GM19238 (cell line): Measurements from ENCODE around the gene GABRD.

Source experiments
- DNase-seq: peaks from one replicate; pipeline ENCODE4 v3.0.0; 2011; ENCODE audit warnings: low spot score; ENCODE audit not compliant: insufficient read length

The GABRD gene

DNA sequence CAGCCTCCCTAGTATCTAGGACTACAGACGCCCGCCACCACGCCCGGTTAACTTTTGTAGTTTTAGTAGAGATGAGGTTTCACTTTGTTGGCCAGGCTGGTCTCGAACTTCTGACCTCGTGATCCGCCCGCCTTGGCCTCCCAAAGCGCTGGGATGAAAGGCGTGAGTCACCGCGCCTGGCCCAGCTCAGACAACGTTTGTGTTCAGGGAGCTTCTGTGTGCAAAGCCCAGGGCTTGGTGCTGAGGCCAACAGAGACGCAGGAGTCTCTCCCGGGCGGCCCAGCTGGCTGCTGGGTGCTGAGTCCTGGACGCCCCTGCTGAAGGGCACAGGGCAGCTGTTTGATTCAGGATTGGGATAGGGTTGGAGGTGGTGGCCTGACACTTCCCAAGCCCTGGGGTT is 34.1 kb downstream of the GABRD start:
- no peak for DNase-seq

DNA sequence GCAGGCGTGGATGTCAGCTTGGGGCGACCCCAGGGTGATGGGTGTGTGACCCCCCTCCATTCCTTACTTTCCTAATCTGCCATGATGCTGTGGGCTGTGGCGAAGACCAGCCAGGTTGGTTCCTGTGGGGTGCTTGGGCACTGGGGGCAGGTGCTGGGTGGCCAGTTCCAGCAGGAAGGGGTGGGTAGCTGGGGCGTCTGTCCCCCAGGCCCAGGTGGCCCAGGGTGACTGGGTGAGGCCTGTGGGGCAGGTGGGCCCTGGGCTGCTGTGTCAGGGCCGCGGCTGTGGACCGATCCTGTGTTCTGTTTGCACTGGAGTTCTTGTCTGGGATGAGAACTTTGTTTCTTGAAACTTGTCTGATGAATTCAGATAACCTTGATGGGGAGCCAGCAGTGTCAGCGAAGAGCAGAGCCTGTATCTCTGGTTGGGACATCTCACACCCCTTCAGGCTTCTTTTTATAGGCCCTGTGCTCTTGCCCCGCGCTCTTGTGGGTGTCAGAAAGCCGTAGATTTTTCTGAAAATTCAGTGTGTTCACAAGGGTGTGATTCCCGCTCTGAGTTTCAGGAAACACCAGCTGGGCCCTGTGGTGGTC is 34.7 kb downstream of the GABRD start:
- no peak for DNase-seq

GRCh38 chr1:2054560-2054959 is 35.4 kb downstream of the GABRD start:
- no peak for DNase-seq

DNA sequence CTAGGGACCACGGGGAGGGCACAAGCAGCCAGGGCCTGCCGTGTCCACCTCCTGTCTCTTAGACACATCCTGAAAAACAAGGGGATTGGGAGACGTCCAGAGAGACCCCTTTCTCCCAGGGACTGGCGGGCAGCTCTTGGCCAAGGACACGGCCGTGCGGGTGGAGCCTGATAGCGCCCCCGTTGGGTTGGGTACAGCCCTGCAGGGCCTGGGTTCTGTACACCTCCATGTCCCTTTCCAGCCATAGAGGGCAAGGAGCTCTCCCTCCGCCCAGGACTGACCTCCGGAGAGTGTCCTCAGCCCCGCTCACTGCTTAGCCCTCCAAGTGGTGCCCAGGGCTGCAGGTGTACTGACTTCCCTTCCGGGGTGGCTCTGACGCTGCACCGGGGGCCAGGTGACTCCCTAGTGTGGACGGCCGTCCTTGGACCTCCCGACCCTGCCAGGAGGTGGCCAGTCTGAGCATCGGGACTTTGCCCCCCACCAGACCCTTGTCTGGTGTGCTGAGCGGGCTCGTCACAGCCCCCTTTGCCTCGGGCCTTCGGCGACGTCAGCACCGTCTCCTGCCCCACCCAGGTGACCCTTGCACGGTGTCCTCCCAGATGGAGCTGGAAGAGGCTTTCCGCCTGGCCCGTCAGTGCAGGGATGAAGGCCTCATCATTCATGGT is 36.9 kb downstream of the GABRD start:
- DNase-seq, result no peak

DNA sequence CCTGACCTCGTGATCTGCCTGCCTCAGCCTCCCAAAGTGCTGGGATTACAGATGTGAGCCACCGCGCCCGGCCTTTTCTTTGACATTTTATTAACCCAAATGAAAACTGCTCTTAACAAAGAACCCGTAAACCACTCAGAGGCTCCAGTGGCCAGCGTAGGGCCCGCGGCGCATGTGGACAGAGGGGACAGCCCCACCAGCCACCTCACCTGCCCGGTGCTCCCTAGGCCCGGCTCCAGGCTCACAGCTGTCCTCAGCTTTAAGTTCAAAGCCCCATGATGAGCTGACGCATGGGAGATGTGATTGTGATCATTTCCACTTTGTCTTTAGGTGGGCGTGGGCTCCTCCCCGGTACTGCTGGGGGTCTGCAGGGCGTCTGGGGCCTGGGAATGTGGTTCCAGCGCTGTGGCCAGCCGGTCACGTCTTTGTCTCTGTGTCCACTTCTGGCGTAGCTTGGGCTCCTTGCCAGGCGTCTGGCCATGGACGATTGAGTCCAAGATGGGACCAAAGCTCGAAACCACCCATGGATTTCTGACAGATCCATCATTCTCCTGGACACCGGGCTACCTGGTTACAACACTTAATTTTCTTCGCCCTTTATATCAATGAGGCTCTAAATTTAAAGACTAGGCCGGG is 37.9 kb downstream of the GABRD start:
- DNase-seq, result no peak

DNA sequence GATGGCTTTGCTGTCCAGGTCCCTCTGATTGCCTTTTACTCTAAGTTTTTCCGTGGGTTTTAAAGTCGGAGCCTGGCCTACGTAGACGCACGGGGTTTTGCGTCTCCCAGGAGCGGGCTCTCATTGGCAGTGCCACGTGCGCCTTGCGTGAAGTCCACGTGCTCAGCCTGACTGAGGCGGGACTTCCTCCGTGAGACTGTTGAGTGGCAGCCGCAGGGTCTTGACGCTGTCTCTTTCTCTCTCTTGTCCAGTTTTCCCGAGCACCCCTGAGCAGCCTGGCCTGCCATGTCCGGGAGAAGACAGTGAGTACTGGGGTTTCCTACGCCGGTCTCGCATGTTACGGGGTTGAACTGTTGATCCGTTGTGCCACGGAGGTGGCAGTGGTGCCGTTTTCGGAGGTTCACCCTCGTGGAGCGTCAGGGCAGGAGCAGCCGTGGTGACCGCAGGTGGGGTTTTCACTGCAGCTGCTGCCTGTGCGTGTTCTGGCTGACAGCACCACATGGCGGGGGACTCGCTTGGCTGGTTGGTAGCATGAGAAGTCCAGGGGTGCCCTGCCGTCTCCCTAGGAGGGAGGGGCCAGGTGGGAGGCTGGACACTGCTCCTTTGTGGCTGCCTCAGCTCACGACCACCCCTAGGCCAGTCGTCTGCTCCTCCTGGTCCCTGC is 40.3 kb downstream of the GABRD start:
- no peak for DNase-seq

GRCh38 chr1:2060072-2060471 is 40.9 kb downstream of the GABRD start:
- no peak for DNase-seq

GRCh38 chr1:2060535-2060934 is 41.4 kb downstream of the GABRD start:
- no peak for DNase-seq

GRCh38 chr1:2061065-2061778 is 42.1 kb downstream of the GABRD start:
- DNase-seq, result no peak

- no peak for DNase-seq
Measured at GRCh38 chr1:2065699-2066098, 46.6 kb downstream of the GABRD start.

GRCh38 chr1:2067393-2067792 is 48.2 kb downstream of the GABRD start:
- DNase-seq, result no peak

- no peak for DNase-seq
Measured at GRCh38 chr1:2067981-2068380, 48.8 kb downstream of the GABRD start.

GRCh38 chr1:2068951-2069350 is 49.8 kb downstream of the GABRD start:
- DNase-seq, result no peak

- no peak for DNase-seq
Measured at GRCh38 chr1:2070016-2070415, 50.9 kb downstream of the GABRD start.

DNA sequence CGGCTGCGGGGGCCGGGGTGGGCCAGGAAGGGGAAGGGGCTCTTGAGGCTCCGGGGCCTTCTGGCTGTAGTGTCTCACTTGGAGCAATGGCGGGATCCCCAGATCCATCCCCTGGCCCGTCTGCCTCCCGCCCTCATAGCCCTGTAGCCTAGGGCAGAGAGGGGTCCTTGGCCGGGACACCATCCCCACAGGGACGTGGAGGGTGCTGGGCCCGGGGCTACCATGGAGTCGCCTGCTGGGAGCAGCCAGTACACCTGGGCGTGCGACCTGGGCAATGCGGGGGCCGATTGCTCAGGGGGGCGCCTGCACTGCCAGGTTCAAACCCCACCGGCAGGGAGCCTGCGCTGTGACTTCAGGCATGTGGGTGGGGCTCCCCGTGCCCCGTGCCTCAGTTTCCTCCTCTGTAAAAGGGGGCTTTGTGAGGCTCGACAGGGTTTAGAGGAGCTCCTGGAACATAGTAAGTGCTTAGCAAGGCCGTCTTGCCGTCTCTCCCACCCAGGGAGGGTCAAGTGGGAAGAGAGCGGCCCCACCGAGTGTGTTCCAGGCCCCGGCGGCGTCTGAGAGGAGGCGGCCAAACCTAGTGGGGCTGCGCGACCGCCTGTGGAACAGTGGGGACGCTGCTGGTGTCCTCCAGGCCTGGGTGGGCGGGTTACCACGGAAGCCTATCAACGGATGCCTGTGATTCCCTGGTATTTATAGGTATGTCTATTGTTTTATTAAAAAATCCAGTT is 51.8 kb downstream of the GABRD start:
- no peak for DNase-seq

GRCh38 chr1:2072109-2072806 is 53.1 kb downstream of the GABRD start:
- no peak for DNase-seq

DNA sequence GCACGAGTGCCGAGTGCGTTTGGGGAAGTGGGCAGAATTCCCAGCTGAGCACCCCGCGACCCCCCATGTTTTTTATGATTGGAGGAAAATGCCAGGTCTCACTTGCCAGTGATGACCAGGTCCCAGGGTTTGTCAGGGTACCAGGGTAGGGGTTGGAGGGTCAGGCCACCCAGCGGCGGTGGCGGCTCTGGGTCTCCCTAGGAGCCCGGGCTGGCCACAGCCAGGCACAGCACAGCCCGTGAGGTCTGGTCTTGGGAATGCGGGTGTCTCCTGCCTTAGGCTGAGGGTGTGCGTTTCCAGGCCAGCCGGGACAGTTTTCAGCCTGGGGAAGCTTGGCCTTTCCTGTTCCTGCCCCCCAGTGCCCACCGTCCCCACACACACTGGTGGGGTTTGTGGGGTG is 53.7 kb downstream of the GABRD start:
- no peak for DNase-seq

DNA sequence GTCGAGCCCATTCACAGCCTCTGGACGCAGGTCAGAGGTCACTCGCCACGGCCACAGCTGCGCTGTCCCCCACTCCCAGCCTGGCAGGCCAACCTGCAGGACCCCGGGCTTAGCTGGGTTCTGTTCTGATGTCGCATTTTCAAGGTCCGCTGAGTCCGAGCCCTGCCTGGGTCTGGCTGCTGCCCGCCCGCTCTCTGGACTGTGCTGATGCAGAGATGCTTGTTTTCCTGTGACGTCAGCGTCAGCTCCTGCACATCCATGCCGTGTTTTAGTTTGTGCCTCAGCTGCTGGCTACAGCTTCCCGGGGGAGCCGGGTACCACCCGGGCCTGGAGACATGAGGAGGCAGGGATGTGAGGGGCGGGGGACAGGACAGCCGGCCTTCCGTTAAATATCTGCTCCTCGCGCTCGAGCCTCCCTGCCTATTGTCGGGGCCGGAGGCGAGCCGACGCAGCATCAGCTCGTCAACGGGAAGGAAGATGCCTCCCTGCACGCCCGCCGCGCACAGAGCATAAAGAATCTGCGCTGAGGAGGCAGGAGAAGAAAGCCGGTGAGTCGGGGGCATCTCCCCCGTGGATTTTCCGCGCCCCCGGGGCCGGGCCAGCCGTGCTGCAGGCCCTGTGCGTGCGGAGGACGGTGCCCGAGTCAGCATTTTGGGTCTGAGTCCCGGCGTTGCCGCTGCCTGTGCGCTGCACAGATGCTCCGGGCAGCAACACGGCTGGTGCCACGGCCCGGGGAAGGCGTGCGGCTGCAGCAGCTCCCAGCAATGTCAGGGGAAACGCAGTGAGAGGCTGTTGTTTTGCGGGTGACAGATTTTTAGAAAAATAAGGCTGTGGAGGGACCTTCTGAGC is 54.5 kb downstream of the GABRD start:
- DNase-seq, result no peak

DNA sequence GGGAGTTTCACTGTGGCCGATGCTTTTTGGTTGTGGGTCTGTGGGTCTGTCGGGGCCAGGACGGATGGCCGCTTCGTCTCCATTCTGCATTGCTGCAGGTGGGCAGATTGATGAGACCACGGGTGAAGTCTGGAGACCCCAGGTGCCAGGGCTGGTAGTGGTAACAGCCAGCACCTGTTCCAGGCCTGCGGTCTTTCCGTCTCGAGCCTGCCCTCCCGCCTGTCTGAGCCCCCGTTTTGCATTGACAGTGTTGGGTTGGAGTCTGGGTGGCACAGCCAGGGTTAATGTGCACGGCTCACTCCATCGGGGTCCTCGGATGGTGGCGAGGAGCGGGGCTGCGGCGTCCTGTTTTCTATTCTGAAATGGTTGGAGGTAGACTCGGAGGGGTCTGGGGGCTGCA is 55.3 kb downstream of the GABRD start:
- no peak for DNase-seq
